Activated CD8-positive, alpha-beta memory T cell treated with anti-CD3 and anti-CD28 coated beads, Interleukin-2, amount 50 U/mL, for 24 hours (primary cell): Measurements from ENCODE around the gene DHX9.
A peak's percentile ranks its signal among the peaks of the same experiment; 100 is the strongest.

Experiments
- DNase-seq: peaks from one replicate; pipeline ENCODE4 v3.0.0-alpha.2; 2020; ENCODE audit errors: extremely low read depth

Gene DHX9

GRCh38 chr1:182839209-182840066 lies at the start of gene DHX9:
Gene DHX9, plus strand, starts transcription at chr1:182839347. Its CDS starts 3,220 bp downstream, at chr1:182842567.
- peak; percentile 85 for DNase-seq

GRCh38 chr1:182791281-182792179 lies 47.6 kb upstream of the DHX9 start:
- no peak for DNase-seq

GRCh38 chr1:182794091-182794490 lies 45.1 kb upstream of the DHX9 start:
- no peak for DNase-seq

- DNase-seq = no peak
These were observed 44.4 kb upstream of the DHX9 start for GRCh38 chr1:182794676-182795201.

GRCh38 chr1:182795563-182796228 lies 43.5 kb upstream of the DHX9 start:
- DNase-seq = no peak

- DNase-seq = no peak
These were observed 36.9 kb upstream of the DHX9 start for GRCh38 chr1:182802006-182802803.

GRCh38 chr1:182803846-182804245 lies 35.3 kb upstream of the DHX9 start:
- no peak for DNase-seq

GRCh38 chr1:182806015-182806678 lies 33.0 kb upstream of the DHX9 start:
- DNase-seq = no peak

GRCh38 chr1:182807907-182808306 lies 31.2 kb upstream of the DHX9 start:
- no peak for DNase-seq

GRCh38 chr1:182809414-182809957 lies 29.7 kb upstream of the DHX9 start:
- no peak for DNase-seq

- DNase-seq = no peak
These were observed 27.0 kb upstream of the DHX9 start for GRCh38 chr1:182811975-182812722.

GRCh38 chr1:182816863-182817262 lies 22.3 kb upstream of the DHX9 start:
- no peak for DNase-seq

- DNase-seq = no peak
These were observed 21.3 kb upstream of the DHX9 start for GRCh38 chr1:182817802-182818201.

- no peak for DNase-seq
These were observed 15.9 kb upstream of the DHX9 start for GRCh38 chr1:182823220-182823619.

- DNase-seq = no peak
These were observed 12.3 kb upstream of the DHX9 start for GRCh38 chr1:182826892-182827291.

GRCh38 chr1:182829285-182829932 lies 9.7 kb upstream of the DHX9 start:
- DNase-seq = no peak

- no peak for DNase-seq
These were observed 5.9 kb upstream of the DHX9 start for GRCh38 chr1:182833271-182833670.

GRCh38 chr1:182834326-182834725 lies 4.8 kb upstream of the DHX9 start:
- no peak for DNase-seq

GRCh38 chr1:182835806-182836205 lies 3.3 kb upstream of the DHX9 start:
- no peak for DNase-seq
